H1 (cell line): ENCODE data around the gene NEFH. TPM values are rescaled to one million over a fixed set of nuclear protein-coding genes. Genes with fewer than 3 reads are reported as not detected.

Source experiments
- CEBPB ChIP-seq: IDR thresholded peaks from 2 replicates; pipeline ENCODE4 v1.6.1; 2012; ENCODE audit warnings: low read depth, low read length
- GABPA ChIP-seq: IDR thresholded peaks from 2 replicates; pipeline ENCODE4 v1.6.1; 2011; ENCODE audit warnings: mild to moderate bottlenecking, low read length, moderate library complexity, borderline replicate concordance; ENCODE audit not compliant: insufficient read depth
- JUN ChIP-seq: IDR thresholded peaks from 2 replicates; pipeline ENCODE4 v1.6.1; 2011; ENCODE audit warnings: low read depth, mild to moderate bottlenecking, improper control_type of control experiment, low read length
- NANOG ChIP-seq: IDR thresholded peaks from 2 replicates; pipeline ENCODE4 v1.6.1; 2011; ENCODE audit warnings: low read length, low read depth, mild to moderate bottlenecking, inconsistent platforms; ENCODE audit not compliant: insufficient read depth, poor library complexity, severe bottlenecking
- RNF2 ChIP-seq: fragments of 200-900, 300-1000 bp; sonication (generic); IDR thresholded peaks from 2 replicates; pipeline ENCODE4 v1.7.1; 2016; ENCODE audit warnings: borderline replicate concordance, low read depth, mild to moderate bottlenecking, antibody characterized with exemption, low read length; ENCODE audit not compliant: poor library complexity, severe bottlenecking; ENCODE audit errors: missing control alignments
- SP1 ChIP-seq: IDR thresholded peaks from 2 replicates; pipeline ENCODE4 v1.6.1; 2011; ENCODE audit warnings: low read depth, low read length
- polyA plus RNA-seq, 7 experiments: library from polyadenylated mRNA; depleted of rRNA in 3 of 7; stranded (reverse) in 5 of 7; unstranded in 2 of 7; fragments of >200 nt in 5 of 7; fragments of 200-250 nt in 2 of 7; gene quantifications; 1 replicate in 5 of 7; 2 replicates in 1 of 7; 4 replicates in 1 of 7; pipeline versions ENCODE4 v1.2.1 to v1.2.3, GENCODE V29; 2011 to 2013; ENCODE audit warnings: missing spikeins in 2 of 7, mixed read lengths in 2 of 7
- total RNA-seq: library from RNA; stranded (reverse); fragmentation: NEBNext Ultra II Directional; extraction: Animal tissue kit (Norgen Biotek cat#: 25700); gene quantifications from 2 replicates; pipeline ENCODE4 v1.2.1, GENCODE V29; 2021

The NEFH gene
- total and polyA plus RNA-seq, 2 of the 8 experiments (the other 6 are each of a cell fraction or from before 2014, with no cell fraction given), result 0.57 to 2.3 TPM

DNA sequence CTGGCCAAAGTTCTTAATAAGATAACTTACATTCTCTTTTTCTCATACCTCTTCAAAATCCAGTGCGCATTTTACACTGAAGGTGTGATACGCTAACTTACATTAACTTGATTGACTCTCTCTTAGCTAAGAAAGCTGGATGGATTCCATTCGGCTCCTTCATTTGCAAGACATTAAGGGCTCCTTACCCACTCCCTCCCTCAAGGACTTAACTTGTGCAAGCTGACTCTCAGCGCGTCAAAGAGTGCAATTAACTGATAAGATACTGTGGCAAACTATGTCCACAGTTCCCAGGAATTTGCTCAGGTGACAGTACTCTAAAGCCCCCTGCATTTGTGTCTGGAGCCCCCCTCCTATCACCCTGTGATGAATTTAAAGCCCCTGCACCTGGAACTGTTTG lies 48.0 kb upstream of the NEFH start (continued):
- TF ChIP-seq RNF2 (no peak), SP1 (no peak), GABPA (no peak), JUN (no peak), NANOG (no peak), CEBPB (no peak)
- TF ChIP-seq, all 59 proteins: peak for 0
